Stimulated activated CD4-positive, alpha-beta T cell treated with anti-CD3 and anti-CD28 coated beads, Interleukin-2, amount 100 ng/mL, for 24 hours (primary cell): ENCODE data around the gene NOA1.
A peak's percentile ranks its signal among the peaks of the same experiment; 100 is the strongest.

Experiments used
- DNase-seq, 2 donors: peaks; one replicate each; pipeline ENCODE4 v3.0.0-alpha.2; 2020

NOA1 gene

DNA sequence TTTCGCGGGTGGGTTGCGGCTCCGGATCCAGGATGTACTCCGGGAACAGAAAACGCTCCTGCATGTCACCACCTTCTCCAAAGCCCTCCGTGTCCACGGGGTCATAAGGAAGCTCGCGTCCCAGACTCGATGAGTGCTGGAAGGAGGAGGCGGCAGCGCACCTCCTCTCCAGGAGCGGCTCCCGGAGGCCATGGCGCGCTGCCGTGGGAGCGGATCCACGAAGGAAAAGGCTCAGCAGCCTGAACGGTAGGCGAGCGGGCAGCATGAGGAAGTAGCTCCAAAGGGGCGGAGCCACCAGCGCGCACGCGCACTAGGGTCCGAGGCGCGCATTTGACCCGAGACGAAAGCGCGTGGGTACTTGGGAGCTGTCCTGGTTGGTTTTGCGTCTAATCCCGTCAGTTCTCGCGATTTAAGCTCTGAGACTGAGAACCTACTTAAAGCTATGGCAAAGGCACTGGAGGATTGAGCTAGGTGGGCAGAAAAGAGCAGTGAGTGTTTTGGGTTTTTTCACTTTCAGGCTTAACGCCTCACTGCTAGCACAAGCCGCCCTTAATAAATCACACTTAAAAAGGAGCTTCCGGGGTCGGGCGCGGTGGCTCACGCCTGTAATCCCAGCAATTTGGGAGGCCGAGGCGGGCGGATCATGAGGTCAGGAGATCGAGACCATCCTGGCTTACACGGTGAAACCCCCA, at the start of gene NOA1:
Gene NOA1, minus strand, starts transcription at position 286 of the 692 bp plus-strand sequence. Its CDS starts 21 bp downstream, at position 265.
- DNase-seq = peak; percentile 96 to 97

GRCh38 chr4:57023104-57023503, 45.7 kb upstream of the NOA1 start:
- no peak for DNase-seq

- no peak for DNase-seq
These were observed 43.2 kb upstream of the NOA1 start for GRCh38 chr4:57020467-57021101.

DNA sequence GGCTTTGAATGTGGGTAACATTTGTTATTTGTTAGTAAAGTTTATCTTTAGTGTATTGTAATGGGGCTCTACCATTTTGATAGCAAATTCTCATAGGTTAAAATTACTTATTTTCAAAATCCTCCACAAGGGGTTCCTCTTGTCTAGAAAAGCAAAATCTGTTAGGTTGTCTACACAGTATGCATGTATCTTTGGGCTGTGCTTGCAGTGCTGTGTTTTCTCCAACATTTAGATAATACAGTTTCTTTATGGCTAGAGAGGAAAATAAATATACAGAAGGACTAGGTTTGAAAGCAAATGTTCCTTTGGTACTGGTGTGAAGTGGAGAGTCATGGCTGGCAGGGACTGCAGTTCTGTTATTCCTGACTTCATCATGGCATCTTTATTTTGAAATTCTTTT, 41.6 kb upstream of the NOA1 start:
- no peak for DNase-seq

DNA sequence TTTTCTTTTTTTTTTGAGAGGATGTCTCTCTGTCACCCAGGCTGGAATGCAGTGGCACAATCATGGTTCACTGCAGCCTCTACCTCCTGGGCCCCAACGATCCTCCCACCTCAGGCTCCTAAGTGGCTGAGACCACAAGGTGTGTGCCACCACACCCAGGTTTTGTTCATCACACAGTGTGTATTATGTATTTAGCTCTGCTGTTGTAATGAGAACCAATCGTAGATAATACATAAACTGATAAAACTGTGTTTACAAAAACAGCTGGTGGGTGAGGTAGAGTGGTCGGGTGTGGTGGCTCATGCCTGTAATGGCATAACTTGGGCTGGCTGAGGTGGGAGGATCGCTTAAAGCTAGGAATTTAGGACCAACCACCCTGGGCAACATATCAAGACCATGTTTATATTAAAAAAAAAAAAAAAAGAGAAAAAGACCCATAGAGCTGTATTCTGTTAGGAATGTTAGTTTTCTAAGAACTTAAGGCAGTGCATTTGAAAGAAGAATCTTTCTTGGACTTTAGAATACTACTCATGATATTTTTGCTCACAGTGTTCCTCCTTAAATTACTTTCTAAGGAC, 36.2 kb upstream of the NOA1 start:
- no peak for DNase-seq

- DNase-seq = no peak
These were observed 22.3 kb upstream of the NOA1 start for GRCh38 chr4:56999751-57000150.

GRCh38 chr4:56995525-56995924, 18.1 kb upstream of the NOA1 start:
- no peak for DNase-seq

DNA sequence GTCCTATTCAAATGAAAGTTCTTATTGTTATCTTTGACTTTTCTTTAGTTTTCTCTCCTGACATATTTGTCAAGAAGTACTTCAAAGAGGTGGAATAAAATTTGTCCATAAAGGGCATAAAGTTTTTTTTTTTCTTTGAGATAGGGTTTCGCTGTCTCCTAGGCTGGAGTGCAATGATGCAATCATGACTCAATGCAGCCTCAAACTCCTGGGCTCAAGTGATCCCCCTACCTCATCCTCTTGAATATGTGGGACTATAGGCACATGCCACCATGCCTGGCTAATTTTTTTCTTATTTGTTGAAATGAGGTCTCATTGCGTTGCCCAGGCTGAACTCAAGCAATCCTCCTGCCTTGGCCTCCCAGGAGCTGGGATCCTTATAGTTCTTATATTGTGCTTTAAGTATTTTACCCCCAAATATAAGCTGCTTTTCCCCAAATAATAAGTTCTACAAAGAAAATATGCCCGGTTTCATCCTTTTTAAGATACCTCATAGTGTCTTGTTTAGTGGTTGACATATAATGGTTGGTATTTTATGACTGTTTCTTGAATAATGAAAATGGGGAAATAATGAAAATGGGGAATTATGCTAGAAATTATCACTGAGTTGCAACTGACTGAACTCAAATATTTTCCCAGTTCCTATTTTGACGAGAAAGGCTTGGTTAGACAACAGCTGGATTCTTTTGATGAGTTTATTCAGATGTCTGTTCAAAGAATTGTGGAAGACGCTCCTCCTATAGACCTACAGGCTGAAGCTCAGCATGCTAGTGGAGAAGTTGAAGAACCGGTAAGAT, 12.9 kb upstream of the NOA1 start:
- no peak for DNase-seq

DNA sequence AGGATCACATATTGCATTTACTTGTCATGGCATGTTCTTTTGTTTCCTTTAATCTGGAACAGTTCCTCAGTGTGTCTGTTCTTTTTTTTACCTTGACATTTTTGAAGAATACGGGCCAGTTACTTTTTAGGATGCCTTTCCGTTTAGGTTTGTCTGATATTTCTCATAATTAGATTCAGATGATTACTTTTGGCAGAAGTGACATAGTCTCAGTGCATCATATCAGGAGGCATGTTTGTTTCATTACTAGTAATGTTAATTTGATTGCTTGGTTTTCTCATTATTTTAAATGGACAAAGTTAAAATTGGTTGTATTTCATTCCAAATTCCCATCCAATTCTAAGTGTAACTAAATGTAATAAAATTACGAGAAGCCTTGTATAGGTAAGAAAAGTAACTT, 9.5 kb upstream of the NOA1 start:
- no peak for DNase-seq

DNA sequence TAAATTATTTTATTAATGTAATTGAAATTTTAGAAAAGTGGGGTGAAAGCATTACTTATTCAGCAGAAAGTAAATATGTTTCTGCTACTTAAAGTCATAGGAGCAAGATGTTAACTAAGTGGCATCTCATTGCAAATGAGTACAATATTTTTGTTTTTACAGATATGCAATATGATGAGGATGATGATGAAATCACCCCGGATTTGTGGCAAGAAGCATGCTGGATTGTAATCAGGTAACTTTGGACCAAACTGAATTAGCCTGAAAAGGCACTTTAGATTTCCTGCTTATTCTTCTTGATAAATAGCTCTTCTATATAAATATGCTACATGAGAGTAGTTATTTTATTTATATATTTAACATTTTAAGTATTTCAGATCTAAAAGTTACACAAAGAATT, 8.8 kb upstream of the NOA1 start:
- DNase-seq = no peak

DNA sequence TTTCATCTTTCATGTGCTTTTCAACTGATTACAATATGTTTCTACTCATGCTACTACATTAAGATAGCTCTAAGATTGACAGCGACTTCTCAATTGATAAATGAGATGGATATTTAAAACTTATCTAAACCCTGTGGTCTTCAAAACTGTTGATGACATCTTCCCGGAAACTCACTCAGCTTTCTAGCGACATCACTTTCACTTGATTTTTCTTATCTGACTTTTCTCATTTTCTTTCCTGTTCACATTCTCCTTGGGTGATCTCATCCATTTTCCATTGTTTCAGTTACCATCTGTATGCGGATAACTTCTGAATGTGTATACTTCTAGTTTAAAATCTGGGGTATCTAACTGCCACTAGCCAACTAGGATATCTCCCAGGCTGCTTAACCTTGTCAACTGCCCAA, 4.4 kb upstream of the NOA1 start:
- no peak for DNase-seq

GRCh38 chr4:56979421-56980072, 2.1 kb upstream of the NOA1 start:
- DNase-seq = peak; percentile 50 to 61

- peak; percentile 90 to 92 for DNase-seq
These were observed 1.4 kb upstream of the NOA1 start, which contains the start of gene POLR2B for GRCh38 chr4:56978750-56979303. POLR2B (plus strand) TSS chr4:56978896; CDS start chr4:56978986, 90 bp downstream.

DNA sequence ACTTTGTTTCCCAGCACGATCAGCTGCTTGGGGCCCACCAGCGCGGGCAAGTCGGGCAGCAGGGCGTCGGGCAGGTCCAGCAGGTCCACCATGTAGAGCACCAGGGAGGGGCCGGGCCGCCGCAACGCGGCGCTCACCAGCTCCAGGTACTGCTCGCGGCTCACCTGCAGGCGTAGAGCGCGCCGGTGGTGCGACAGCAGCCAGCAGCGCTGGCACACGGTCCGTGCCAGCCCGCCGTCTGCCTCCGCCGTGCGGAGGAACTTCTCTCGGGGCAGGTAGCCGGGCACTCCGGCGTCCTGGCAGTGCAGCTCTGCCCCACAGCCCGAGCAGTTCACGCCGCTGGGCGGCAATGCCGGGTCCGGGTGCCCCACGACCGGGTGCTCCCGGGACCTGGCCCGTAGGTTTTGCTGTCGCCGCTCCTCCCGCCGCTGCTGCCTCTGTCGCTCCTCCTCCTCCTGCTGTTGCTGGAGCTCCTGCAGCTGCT, 527 bp downstream of the NOA1 start:
- peak; percentile 54 to 57 for DNase-seq

DNA sequence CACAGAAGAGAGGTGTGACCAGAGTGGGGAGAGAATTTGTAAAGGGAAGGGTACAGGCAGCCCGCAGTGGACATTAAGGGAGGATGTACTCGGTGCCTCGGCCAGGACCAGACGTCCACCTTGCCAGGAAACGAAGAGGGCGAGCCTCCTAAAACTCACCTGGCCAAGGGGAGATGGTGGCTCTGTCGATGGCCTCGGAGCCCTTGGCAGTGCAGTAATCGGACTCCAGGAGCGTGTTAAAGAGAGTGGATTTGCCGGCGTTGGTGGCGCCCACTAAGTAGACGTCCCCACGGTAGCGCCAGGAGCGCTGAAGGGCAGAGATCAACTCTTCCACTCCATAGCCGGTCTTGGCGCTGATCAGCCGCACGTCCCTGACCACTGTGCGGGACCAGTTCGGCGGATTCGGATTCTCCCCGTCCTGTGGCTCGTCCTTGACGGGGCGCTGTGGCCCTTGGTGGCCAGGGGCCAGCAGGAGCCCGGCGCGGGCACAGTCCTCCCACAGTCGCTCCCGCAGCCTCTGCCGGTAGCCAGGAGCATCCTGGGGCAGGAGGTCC, 1.0 kb downstream of the NOA1 start:
- peak; percentile 13 to 21 for DNase-seq

GRCh38 chr4:56973336-56973735, 4.1 kb downstream of the NOA1 start:
- no peak for DNase-seq

GRCh38 chr4:56972809-56973208, 4.6 kb downstream of the NOA1 start:
- no peak for DNase-seq

GRCh38 chr4:56972389-56972788, 5.0 kb downstream of the NOA1 start:
- no peak for DNase-seq

DNA sequence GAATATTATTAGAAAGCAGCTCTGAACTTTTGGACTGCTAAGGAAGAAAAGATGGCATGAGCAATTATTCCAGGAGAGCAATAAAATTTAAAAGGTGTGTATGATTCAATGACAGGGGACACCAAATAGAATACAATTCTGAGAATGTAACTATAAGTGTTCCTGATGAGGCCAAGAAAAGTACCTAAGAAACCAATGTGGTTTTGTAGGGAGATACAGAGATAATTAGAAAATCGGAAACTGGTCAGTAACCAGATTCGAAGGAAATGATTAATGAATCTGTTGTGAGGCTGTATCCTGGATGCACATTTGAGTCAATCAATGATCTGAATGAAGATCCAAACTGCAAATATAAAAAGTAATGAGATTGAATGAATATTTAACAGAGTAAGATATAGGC, 6.0 kb downstream of the NOA1 start:
- no peak for DNase-seq

- DNase-seq = no peak
These were observed 16.3 kb downstream of the NOA1 start for GRCh38 chr4:56961107-56961500.

- DNase-seq = no peak
These were observed 18.3 kb downstream of the NOA1 start for GRCh38 chr4:56959100-56959499.

DNA sequence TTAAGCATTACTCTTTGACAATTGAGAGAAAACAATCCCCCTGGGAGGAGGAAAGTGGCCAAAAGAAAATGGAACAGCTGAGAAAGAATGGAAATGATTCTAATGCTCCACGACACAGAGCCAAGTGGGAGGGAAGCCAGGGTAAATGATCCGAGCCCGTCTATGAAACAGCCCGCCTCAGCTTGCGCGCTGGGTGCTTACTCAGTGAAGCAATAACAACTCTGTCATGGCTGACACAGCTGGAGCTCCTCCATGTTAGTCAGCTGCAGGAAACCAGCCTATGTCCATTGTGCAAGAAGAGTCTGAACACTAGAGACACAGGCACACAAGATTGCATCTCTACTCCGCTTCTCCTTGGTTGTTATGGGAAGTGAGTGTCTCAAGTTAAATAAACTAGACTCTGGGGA, 19.3 kb downstream of the NOA1 start:
- DNase-seq = no peak
